Erythroblast (primary cell): Measurements from ENCODE around the gene C1QTNF2.

Experiments used
- GATA1 ChIP-seq: IDR thresholded peaks from 2 replicates; pipeline ENCODE4 v1.6.1; 2011; ENCODE audit warnings: low read depth, mild to moderate bottlenecking, control low read depth, low read length, moderate library complexity
- POLR2A ChIP-seq: IDR thresholded peaks from 2 replicates; pipeline ENCODE4 v1.6.1; 2011; ENCODE audit warnings: mild to moderate bottlenecking, low read length

DNA sequence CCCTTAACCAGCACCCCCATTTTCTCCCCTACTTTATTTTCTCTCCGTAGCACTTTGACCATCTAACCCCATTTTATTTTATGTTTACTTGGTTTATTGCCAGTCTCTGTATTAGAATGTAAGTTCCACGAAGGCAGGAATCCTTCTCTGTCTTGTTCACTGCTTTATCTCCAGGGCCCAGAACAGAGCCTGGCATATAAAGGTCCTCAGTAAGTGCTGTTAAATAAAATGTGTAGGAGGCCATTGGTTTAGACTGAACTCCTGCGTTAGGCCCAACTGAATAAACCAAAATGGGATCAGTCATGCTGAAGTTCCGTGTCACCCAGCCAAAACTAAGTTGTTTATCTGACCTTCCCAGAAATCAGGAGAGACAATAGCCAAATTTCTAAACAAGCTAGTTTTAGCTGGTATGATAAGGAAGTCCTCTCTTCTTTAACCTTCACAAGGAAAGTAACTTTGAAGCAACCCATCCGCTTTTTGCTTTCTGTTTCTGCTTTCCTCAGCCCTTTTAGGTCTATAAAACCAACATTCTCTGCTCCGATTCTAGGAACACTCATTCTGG, 29.0 kb downstream of the C1QTNF2 start:
- TF ChIP-seq POLR2A (no peak), GATA1 (no peak)
